ENCODE measurements around the gene KCNK7. TPM values are rescaled to one million over a fixed set of nuclear protein-coding genes. Genes with fewer than 3 reads are reported as not detected.
A peak's percentile ranks its signal among the peaks of the same experiment; 100 is the strongest.

Gene KCNK7
- total RNA-seq, 1 donor, result not detected

DNA sequence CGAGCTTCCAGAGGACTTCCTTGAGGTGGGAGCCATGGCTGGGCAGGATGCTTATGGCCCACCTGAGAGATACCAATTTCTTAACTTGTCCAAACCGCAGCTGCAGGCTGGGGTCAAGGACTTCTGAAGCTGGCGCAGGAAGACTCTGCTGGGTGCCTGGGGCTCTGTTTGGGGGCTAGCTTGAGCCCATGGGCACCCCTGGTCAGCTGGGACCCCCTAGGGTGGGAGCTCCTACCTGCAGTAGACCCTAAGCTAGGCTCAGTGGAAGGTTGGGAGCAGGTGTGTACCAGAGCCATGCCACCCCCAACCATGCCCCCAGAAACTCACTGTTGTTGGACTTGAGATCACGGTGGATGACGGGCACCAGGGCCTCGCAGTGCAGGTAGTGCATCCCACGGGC, 17.1 kb upstream of the KCNK7 start:
- H2AFZ ChIP-seq (ENCODE audit: low read length), result no peak overlapping the region

DNA sequence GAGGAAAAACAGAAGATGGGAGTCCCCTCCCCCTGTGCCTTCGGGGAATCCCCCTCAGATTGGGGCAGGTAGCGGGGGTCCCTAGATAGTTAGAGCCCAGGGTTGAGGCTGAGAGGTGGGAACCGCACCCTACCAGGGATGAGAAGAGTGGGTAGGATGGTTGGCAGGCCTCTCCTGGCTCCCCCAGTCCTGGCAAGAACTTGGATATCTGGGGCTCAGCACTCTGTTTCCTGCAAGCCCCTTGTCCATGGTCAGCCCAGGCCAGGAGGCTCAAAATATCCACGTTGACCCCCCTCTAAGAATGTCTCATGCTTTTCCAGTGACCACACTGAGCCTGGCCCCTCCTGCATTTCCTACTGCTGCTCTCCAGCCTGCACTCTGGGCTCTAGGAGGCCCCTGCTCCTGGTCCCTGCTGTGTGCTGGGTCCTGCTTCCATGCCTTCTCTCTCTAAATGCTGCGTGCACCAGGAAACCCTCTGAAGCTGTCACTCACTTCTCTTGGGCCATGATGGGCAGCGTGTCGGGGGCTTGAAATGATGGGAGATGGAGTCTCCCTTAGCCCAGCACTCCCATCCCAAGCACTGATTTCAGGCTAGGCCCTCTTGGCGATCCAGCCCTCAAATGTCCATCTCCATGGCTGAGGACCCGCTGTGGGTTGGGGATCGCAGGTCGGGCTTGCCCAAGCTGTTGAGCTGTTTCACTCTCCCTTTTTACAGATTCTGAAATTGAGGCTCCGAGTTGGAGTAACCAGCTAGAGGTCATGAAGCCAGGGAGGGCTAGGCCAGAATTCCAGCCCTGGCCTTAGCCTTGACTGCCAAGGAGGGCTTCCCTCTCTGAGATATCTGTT, 16.4 kb upstream of the KCNK7 start:
- Histone ChIP-seq H3K36me3 (ENCODE audit: insufficient read depth, low read length) (peaks cover 14% of the 10 kb centered on the region), H4K20me1 (ENCODE audit: insufficient read depth, low read length) (peaks cover 58% of the 10 kb centered on the region), H3K27ac (ENCODE audit: low read depth, low read length) (no peak overlapping the region), H3K79me2 (ENCODE audit: insufficient read depth, low read length) (peaks cover 79% of the 10 kb centered on the region), H2AFZ (ENCODE audit: low read length) (no peak overlapping the region), H3K9me3 (ENCODE audit: low read depth, low read length) (no peaks in the 10 kb centered on the region), H3K4me3 (ENCODE audit: insufficient read depth, low read length) (peak overlapping the region; percentile 93), H3K4me1 (ENCODE audit: insufficient read depth, low read length) (peaks cover 40% of the 10 kb centered on the region), H3K4me2 (ENCODE audit: insufficient read depth, low read length) (peak overlapping the region; percentile 94), H3K27me3 (ENCODE audit: insufficient read depth, low read length) (no peaks in the 10 kb centered on the region)
- TF ChIP-seq, protein P1, sequence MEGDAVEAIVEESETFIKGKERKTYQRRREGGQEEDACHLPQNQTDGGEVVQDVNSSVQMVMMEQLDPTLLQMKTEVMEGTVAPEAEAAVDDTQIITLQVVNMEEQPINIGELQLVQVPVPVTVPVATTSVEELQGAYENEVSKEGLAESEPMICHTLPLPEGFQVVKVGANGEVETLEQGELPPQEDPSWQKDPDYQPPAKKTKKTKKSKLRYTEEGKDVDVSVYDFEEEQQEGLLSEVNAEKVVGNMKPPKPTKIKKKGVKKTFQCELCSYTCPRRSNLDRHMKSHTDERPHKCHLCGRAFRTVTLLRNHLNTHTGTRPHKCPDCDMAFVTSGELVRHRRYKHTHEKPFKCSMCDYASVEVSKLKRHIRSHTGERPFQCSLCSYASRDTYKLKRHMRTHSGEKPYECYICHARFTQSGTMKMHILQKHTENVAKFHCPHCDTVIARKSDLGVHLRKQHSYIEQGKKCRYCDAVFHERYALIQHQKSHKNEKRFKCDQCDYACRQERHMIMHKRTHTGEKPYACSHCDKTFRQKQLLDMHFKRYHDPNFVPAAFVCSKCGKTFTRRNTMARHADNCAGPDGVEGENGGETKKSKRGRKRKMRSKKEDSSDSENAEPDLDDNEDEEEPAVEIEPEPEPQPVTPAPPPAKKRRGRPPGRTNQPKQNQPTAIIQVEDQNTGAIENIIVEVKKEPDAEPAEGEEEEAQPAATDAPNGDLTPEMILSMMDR (IDR thresholded peaks at IDR 0.05; ENCODE audit: extremely low read depth, low read depth, low read length), result no peak
- DNase-seq (ENCODE audit: insufficient read length, low spot score, missing footprints), result no peak

More for the DNA sequence above, 17.1 kb upstream of the KCNK7 start:
- no peak overlapping the region for H3K27ac ChIP-seq (ENCODE audit: low read depth, low read length)
- H3K27me3 ChIP-seq (ENCODE audit: insufficient read depth, low read length), result no peaks in the 10 kb centered on the region
- H4K20me1 ChIP-seq (ENCODE audit: insufficient read depth, low read length), result peaks cover 61% of the 10 kb centered on the region
- TF ChIP-seq, protein P1 (IDR thresholded peaks at IDR 0.05; ENCODE audit: extremely low read depth, low read depth, low read length), result no peak
- peak overlapping the region; percentile 93 for H3K4me3 ChIP-seq (ENCODE audit: insufficient read depth, low read length)
- no peaks in the 10 kb centered on the region for H3K9me3 ChIP-seq (ENCODE audit: low read depth, low read length)
- H3K79me2 ChIP-seq (ENCODE audit: insufficient read depth, low read length), result peaks cover 87% of the 10 kb centered on the region
- H3K36me3 ChIP-seq (ENCODE audit: insufficient read depth, low read length), result peaks cover 18% of the 10 kb centered on the region
- peaks cover 37% of the 10 kb centered on the region for H3K4me1 ChIP-seq (ENCODE audit: insufficient read depth, low read length)
- no peak for DNase-seq (ENCODE audit: insufficient read length, low spot score, missing footprints)
- H3K4me2 ChIP-seq (ENCODE audit: insufficient read depth, low read length), result peak overlapping the region; percentile 94

DNA sequence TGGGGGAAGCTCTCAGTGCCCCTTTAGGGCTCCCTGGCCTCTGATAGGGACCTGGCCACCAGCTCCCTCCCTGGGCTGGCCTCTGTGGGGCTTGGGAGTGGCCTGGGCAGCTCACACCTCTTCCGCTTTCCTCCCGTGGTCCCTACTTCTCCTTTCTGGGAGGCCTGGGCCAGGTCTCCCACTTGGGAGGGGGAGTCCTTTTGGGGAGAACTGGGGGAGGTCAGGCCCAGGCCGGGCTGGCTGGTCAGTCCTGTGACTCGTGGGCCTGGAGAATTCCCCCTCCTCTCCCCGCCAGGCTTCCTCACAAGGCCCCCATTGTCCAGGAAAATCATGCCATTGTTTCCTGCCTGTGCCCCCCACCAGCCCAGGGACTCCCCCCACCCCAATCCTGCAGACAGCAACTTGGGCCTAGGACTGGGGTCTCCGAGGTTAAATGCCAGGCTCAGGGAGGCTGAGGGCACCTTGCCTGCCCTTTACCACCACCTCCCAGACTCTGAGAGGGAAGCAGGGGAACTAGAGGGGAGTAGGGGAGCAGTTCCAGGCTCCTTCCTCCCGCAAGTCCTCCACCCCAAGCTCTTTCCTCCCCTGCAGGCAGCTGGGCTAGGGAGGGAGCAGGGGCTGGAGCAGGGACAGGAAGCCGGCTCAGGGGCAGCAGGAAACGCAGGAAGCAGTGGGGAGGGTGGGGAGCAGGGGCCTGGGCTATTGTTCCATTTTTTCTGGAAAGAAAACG, 15.6 kb upstream of the KCNK7 start:
- no peaks in the 10 kb centered on the region for H3K27me3 ChIP-seq (ENCODE audit: insufficient read depth, low read length)
- no peak overlapping the region for H2AFZ ChIP-seq (ENCODE audit: low read length)
- TF ChIP-seq, protein P1 (IDR thresholded peaks at IDR 0.05; ENCODE audit: extremely low read depth, low read depth, low read length), result no peak
- H3K36me3 ChIP-seq (ENCODE audit: insufficient read depth, low read length), result peaks cover 13% of the 10 kb centered on the region
- H3K4me3 ChIP-seq (ENCODE audit: insufficient read depth, low read length), result no peak overlapping the region
- H3K9me3 ChIP-seq (ENCODE audit: low read depth, low read length), result no peaks in the 10 kb centered on the region
- H3K4me2 ChIP-seq (ENCODE audit: insufficient read depth, low read length), result no peak overlapping the region
- peaks cover 72% of the 10 kb centered on the region for H3K79me2 ChIP-seq (ENCODE audit: insufficient read depth, low read length)
- peaks cover 50% of the 10 kb centered on the region for H4K20me1 ChIP-seq (ENCODE audit: insufficient read depth, low read length)
- H3K27ac ChIP-seq (ENCODE audit: low read depth, low read length), result no peak overlapping the region
- no peak for DNase-seq (ENCODE audit: insufficient read length, low spot score, missing footprints)
- peaks cover 33% of the 10 kb centered on the region for H3K4me1 ChIP-seq (ENCODE audit: insufficient read depth, low read length)

DNA sequence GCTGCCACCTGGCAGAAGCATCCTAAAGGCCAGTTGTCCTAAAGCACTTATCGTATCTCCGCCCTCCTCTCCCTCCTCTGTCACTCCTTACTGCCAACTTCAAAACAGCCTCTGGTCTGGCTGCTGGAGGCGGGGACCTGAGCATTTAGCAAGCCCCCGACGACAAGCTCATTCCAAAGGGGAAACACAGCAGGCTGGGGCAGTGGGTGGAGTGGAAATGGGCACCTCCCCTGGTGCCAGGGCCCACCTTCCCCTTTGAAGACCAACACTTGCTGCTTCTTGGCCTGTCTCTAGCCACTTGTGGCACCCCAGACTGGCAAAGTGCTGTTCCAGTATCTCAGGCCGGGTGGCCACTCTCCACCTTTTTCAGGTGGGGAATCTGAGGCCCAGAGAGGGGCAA, 14.8 kb upstream of the KCNK7 start:
- H4K20me1 ChIP-seq (ENCODE audit: insufficient read depth, low read length), result peaks cover 50% of the 10 kb centered on the region
- H3K9me3 ChIP-seq (ENCODE audit: low read depth, low read length), result no peaks in the 10 kb centered on the region
- H3K4me1 ChIP-seq (ENCODE audit: insufficient read depth, low read length), result peaks cover 33% of the 10 kb centered on the region
- peaks cover 66% of the 10 kb centered on the region for H3K79me2 ChIP-seq (ENCODE audit: insufficient read depth, low read length)
- TF ChIP-seq, protein P1 (IDR thresholded peaks at IDR 0.05; ENCODE audit: extremely low read depth, low read depth, low read length), result no peak
- H3K27ac ChIP-seq (ENCODE audit: low read depth, low read length), result no peak overlapping the region
- H3K4me3 ChIP-seq (ENCODE audit: insufficient read depth, low read length), result no peak overlapping the region
- no peak for DNase-seq (ENCODE audit: insufficient read length, low spot score, missing footprints)
- peaks cover 18% of the 10 kb centered on the region for H3K36me3 ChIP-seq (ENCODE audit: insufficient read depth, low read length)
- H3K27me3 ChIP-seq (ENCODE audit: insufficient read depth, low read length), result no peaks in the 10 kb centered on the region
- H2AFZ ChIP-seq (ENCODE audit: low read length), result no peak overlapping the region
- no peak overlapping the region for H3K4me2 ChIP-seq (ENCODE audit: insufficient read depth, low read length)
